ENCODE results near the gene ANKIB1. TPM values are rescaled to one million over a fixed set of nuclear protein-coding genes. Genes with fewer than 3 reads are reported as not detected.

The ANKIB1 gene
- total RNA-seq, 1 donor from 2014 or later = 58.7 TPM

DNA sequence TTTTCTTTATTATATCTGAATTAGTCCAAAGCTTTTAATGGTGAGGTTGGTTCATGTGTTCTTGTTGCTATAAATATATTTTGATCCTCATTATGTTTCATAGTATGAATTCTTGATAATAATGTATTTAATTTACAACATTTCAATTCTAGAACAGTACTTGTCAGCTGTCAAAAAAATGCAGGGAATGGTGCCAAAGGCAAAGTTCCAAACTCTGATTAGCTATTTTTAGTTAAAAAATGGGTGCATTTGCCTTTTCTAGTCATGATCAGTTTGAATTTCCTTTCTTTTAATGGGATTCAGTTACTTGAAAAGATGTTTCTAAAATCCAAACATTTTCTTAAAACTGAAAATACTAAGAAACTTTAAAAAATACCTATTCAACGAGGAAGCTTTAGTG lies 49.6 kb downstream of the ANKIB1 start:
- TF ChIP-seq, protein P1, sequence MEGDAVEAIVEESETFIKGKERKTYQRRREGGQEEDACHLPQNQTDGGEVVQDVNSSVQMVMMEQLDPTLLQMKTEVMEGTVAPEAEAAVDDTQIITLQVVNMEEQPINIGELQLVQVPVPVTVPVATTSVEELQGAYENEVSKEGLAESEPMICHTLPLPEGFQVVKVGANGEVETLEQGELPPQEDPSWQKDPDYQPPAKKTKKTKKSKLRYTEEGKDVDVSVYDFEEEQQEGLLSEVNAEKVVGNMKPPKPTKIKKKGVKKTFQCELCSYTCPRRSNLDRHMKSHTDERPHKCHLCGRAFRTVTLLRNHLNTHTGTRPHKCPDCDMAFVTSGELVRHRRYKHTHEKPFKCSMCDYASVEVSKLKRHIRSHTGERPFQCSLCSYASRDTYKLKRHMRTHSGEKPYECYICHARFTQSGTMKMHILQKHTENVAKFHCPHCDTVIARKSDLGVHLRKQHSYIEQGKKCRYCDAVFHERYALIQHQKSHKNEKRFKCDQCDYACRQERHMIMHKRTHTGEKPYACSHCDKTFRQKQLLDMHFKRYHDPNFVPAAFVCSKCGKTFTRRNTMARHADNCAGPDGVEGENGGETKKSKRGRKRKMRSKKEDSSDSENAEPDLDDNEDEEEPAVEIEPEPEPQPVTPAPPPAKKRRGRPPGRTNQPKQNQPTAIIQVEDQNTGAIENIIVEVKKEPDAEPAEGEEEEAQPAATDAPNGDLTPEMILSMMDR (conservative IDR thresholded peaks at IDR 0.05) = no peak

GRCh38 chr7:92296235-92296634 lies 50.5 kb downstream of the ANKIB1 start:
- Mint-ChIP-seq H3K9me3 (no peaks in the 10 kb centered on the region), H3K4me3 (no peak overlapping the region), H3K27ac (no peak overlapping the region), H3K4me1 (ENCODE audit: unreplicated experiment) (peaks cover 16% of the 10 kb centered on the region), H3K36me3 (peaks cover 15% of the 10 kb centered on the region), H3K27me3 (no peaks in the 10 kb centered on the region)
- DNase-seq (ENCODE audit: extremely low spot score, unreplicated experiment) = no peak
- TF ChIP-seq, protein P1 (conservative IDR thresholded peaks at IDR 0.05) = no peak

More for the DNA sequence above, 49.6 kb downstream of the ANKIB1 start:
- H3K4me1 Mint-ChIP-seq (ENCODE audit: unreplicated experiment) = peaks cover 16% of the 10 kb centered on the region
- no peaks in the 10 kb centered on the region for H3K27me3 Mint-ChIP-seq
- peaks cover 15% of the 10 kb centered on the region for H3K36me3 Mint-ChIP-seq
- H3K9me3 Mint-ChIP-seq = no peaks in the 10 kb centered on the region
- no peak for DNase-seq (ENCODE audit: extremely low spot score, unreplicated experiment)
- H3K4me3 Mint-ChIP-seq = no peak overlapping the region
- no peak overlapping the region for H3K27ac Mint-ChIP-seq

GRCh38 chr7:92296880-92297445 lies 51.2 kb downstream of the ANKIB1 start:
- H3K4me3 Mint-ChIP-seq = no peak overlapping the region
- H3K27me3 Mint-ChIP-seq = no peaks in the 10 kb centered on the region
- peaks cover 13% of the 10 kb centered on the region for H3K4me1 Mint-ChIP-seq (ENCODE audit: unreplicated experiment)
- H3K36me3 Mint-ChIP-seq = peaks cover 15% of the 10 kb centered on the region
- no peaks in the 10 kb centered on the region for H3K9me3 Mint-ChIP-seq
- no peak overlapping the region for H3K27ac Mint-ChIP-seq
- no peak for DNase-seq (ENCODE audit: extremely low spot score, unreplicated experiment)
- TF ChIP-seq, protein P1 (conservative IDR thresholded peaks at IDR 0.05) = no peak

- Mint-ChIP-seq H3K27ac (no peak overlapping the region), H3K9me3 (no peaks in the 10 kb centered on the region), H3K4me3 (no peak overlapping the region), H3K36me3 (peaks cover 15% of the 10 kb centered on the region), H3K4me1 (ENCODE audit: unreplicated experiment) (peaks cover 12% of the 10 kb centered on the region), H3K27me3 (no peaks in the 10 kb centered on the region)
- TF ChIP-seq, protein P1 (conservative IDR thresholded peaks at IDR 0.05) = no peak
- DNase-seq (ENCODE audit: extremely low spot score, unreplicated experiment) = no peak
Observed at GRCh38 chr7:92297736-92298135, 52.0 kb downstream of the ANKIB1 start.

DNA sequence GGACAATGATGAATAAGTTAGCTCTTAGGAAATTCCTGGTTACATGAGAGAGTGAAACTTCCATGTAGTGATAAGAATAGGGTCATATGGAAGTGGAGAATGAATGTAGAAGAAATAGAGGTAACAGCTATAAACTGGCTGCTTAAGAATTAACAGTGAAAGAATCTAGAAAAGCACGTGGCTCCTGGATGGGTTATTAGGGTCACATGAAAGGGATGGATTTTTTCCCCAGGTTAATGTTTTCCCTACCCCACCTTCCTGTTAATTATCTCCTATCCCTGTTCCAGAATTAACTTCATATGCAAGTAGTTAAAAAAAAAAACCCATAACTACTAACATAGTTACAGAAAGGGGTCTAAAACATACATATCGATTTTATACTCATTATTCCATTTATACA lies 58.0 kb downstream of the ANKIB1 start:
- H3K4me1 Mint-ChIP-seq (ENCODE audit: unreplicated experiment) = no peaks in the 10 kb centered on the region
- H3K27ac Mint-ChIP-seq = no peak overlapping the region
- no peaks in the 10 kb centered on the region for H3K9me3 Mint-ChIP-seq
- peaks cover 13% of the 10 kb centered on the region for H3K36me3 Mint-ChIP-seq
- no peak for DNase-seq (ENCODE audit: extremely low spot score, unreplicated experiment)
- TF ChIP-seq, protein P1 (conservative IDR thresholded peaks at IDR 0.05) = no peak
- no peak overlapping the region for H3K4me3 Mint-ChIP-seq
- no peaks in the 10 kb centered on the region for H3K27me3 Mint-ChIP-seq

Data from type B pancreatic cell (in vitro differentiated cells).